GM23338 (cell line): Measurements from ENCODE around the gene CEP295NL. TPM values are rescaled to one million over a fixed set of nuclear protein-coding genes. Genes with fewer than 3 reads are reported as not detected.

Experiments used
- ATAC-seq: fragments of 200-7000 bp; cut with Tn5 transposase; 3 replicates; pipeline ENCODE4 v1.9.1; 2020
- DNase-seq: peaks from one replicate; pipeline ENCODE4 v3.0.0-alpha.2; 2015; ENCODE audit warnings: low spot score
- H2AFZ ChIP-seq: fragments of 200-600 bp; sonication (generic); 2 replicates; pipeline ENCODE4 v1.8.0; 2016; ENCODE audit warnings: antibody characterized with exemption, mild to moderate bottlenecking, moderate library complexity
- H3F3A ChIP-seq: fragments of 200-600 bp; sonication (generic); replicated peaks from 2 replicates; pipeline ENCODE4 v1.8.0; 2017; ENCODE audit warnings: antibody characterized with exemption, mixed run types, low read depth
- H3K27ac ChIP-seq: fragments of 200-600 bp; sonication (generic); 2 replicates; pipeline ENCODE4 v1.6.1; 2016; ENCODE audit warnings: low read depth
- H3K27me3 ChIP-seq: fragments of 200-600 bp; sonication (generic); 2 replicates; pipeline ENCODE4 v1.8.0; 2016; ENCODE audit warnings: mild to moderate bottlenecking, mixed run types, moderate library complexity; ENCODE audit not compliant: insufficient read depth
- H3K36me3 ChIP-seq: fragments of 200-600 bp; sonication (generic); 2 replicates; pipeline ENCODE4 v1.8.0; 2016; ENCODE audit warnings: mild to moderate bottlenecking; ENCODE audit not compliant: insufficient read depth
- H3K4me1 ChIP-seq: fragments of 200-600 bp; sonication (generic); 2 replicates; pipeline ENCODE4 v1.8.0; 2016; ENCODE audit warnings: mild to moderate bottlenecking, moderate library complexity; ENCODE audit not compliant: insufficient read depth
- H3K4me2 ChIP-seq: fragments of 200-600 bp; sonication (generic); 2 replicates; pipeline ENCODE4 v1.7.1; 2017; ENCODE audit warnings: mixed run types
- H3K4me3 ChIP-seq: fragments of 200-600 bp; sonication (generic); 2 replicates; pipeline ENCODE4 v1.6.1; 2016; ENCODE audit warnings: mixed run types
- H3K79me2 ChIP-seq: fragments of 200-600 bp; sonication (generic); replicated peaks from 2 replicates; pipeline ENCODE4 v1.8.0; 2017; ENCODE audit warnings: mild to moderate bottlenecking; ENCODE audit not compliant: insufficient read depth
- H3K9me2 ChIP-seq: fragments of 200-600 bp; sonication (generic); 2 replicates; pipeline ENCODE4 v1.8.0; 2017; ENCODE audit not compliant: insufficient read depth
- H4K20me1 ChIP-seq: fragments of 200-600 bp; sonication (generic); replicated peaks from 2 replicates; pipeline ENCODE4 v1.8.0; 2017; ENCODE audit warnings: mild to moderate bottlenecking; ENCODE audit not compliant: insufficient read depth
- H3K27ac Mint-ChIP-seq: 2 replicates; pipeline ENCODE4 v1.8.0; 2020; ENCODE audit warnings: inconsistent platforms, mild to moderate bottlenecking, moderate library complexity, mixed read lengths
- H3K27me3 Mint-ChIP-seq: 3 replicates; pipeline ENCODE4 v1.8.0; 2022; ENCODE audit warnings: low read depth, mild to moderate bottlenecking, moderate library complexity, mixed read lengths, inconsistent platforms; ENCODE audit not compliant: insufficient read depth, poor library complexity
- H3K36me3 Mint-ChIP-seq: 3 replicates; pipeline ENCODE4 v1.8.0; 2021; ENCODE audit warnings: low read depth, mild to moderate bottlenecking, inconsistent platforms, moderate library complexity, mixed read lengths
- H3K4me1 Mint-ChIP-seq: 3 replicates; pipeline ENCODE4 v1.8.0; 2020; ENCODE audit warnings: mild to moderate bottlenecking, inconsistent platforms, mixed read lengths
- H3K4me3 Mint-ChIP-seq: 3 replicates; pipeline ENCODE4 v1.8.0; 2021; ENCODE audit warnings: moderate library complexity, mild to moderate bottlenecking, inconsistent platforms, mixed read lengths
- H3K9me3 Mint-ChIP-seq: 3 replicates; pipeline ENCODE4 v1.8.0; 2020; ENCODE audit warnings: moderate library complexity, mild to moderate bottlenecking, inconsistent platforms, mixed read lengths
- CREB1 ChIP-seq: fragments of 250-450 bp; sonication (Bioruptor Pico); IDR thresholded peaks from 2 replicates; pipeline ENCODE4 v1.5.0; 2020; ENCODE audit warnings: low read depth, mild to moderate bottlenecking, moderate library complexity
- EZH2 ChIP-seq: fragments of 200-600 bp; sonication (generic); IDR thresholded peaks from one replicate; pipeline ENCODE4 v1.8.0; 2017; ENCODE audit warnings: antibody characterized with exemption, mild to moderate bottlenecking, low read depth; ENCODE audit not compliant: unreplicated experiment
- EZH2phosphoT487 ChIP-seq: fragments of 200-600 bp; sonication (generic); IDR thresholded peaks from one replicate; pipeline ENCODE4 v1.8.1; 2018; ENCODE audit warnings: antibody characterized with exemption; ENCODE audit not compliant: unreplicated experiment
- JUNB ChIP-seq: IDR thresholded peaks from one replicate; pipeline ENCODE4 v1.6.1; 2016; ENCODE audit warnings: antibody characterized with exemption; ENCODE audit not compliant: unreplicated experiment
- NANOG ChIP-seq: IDR thresholded peaks from 2 replicates; pipeline ENCODE4 v1.6.1; 2016; ENCODE audit warnings: antibody characterized with exemption, borderline replicate concordance
- POLR2AphosphoS5 ChIP-seq: IDR thresholded peaks from 2 replicates; pipeline ENCODE4 v1.6.1; 2016; ENCODE audit warnings: antibody characterized with exemption, low read depth
- REST ChIP-seq: IDR thresholded peaks from one replicate; pipeline ENCODE4 v1.6.1; 2018; ENCODE audit warnings: antibody characterized with exemption; ENCODE audit not compliant: unreplicated experiment
- ZNF114 ChIP-seq: fragments of 250-450 bp; sonication (Bioruptor Pico); IDR thresholded peaks from 2 replicates; pipeline ENCODE4 v1.5.0; 2020; ENCODE audit warnings: mild to moderate bottlenecking, moderate library complexity
- ZNF331 ChIP-seq: fragments of 250-450 bp; sonication (Bioruptor Pico); IDR thresholded peaks from 2 replicates; pipeline ENCODE4 v1.5.0; 2020; ENCODE audit warnings: low read depth, mild to moderate bottlenecking, moderate library complexity
- polyA plus RNA-seq: library from polyadenylated mRNA; unstranded; fragments of >200 nt; fragmentation: Nextera tagmentation; extraction: Ambion mirVana; gene quantifications from 2 replicates; pipeline ENCODE4 v1.2.1, GENCODE V29; 2016
- total RNA-seq: library from RNA; depleted of rRNA; stranded (reverse); fragments of >200 nt; shearing (Covaris generic); gene quantifications from 2 replicates; pipeline ENCODE4 v1.2.3, GENCODE V29; 2014
- TF ChIP-seq, protein P1 (sequence below), 2 experiments: fragments of 200-600 bp in 1 of 2; sonication (generic) in 1 of 2; conservative IDR thresholded peaks; 2 replicates each; pipeline versions ENCODE4 v1.5.1 to v1.6.1; 2016 to 2017; ENCODE audit warnings: antibody characterized with exemption in 2 of 2, low read depth in 2 of 2, mild to moderate bottlenecking in 2 of 2, moderate library complexity in 1 of 2
- TF ChIP-seq, protein P2 (sequence below): IDR thresholded peaks from 2 replicates; pipeline ENCODE4 v1.6.1; 2016; ENCODE audit warnings: antibody characterized with exemption

The CEP295NL gene
- total and polyA plus RNA-seq, 2 experiments from 2014 or later, result 0.69 TPM; not detected in 1

DNA sequence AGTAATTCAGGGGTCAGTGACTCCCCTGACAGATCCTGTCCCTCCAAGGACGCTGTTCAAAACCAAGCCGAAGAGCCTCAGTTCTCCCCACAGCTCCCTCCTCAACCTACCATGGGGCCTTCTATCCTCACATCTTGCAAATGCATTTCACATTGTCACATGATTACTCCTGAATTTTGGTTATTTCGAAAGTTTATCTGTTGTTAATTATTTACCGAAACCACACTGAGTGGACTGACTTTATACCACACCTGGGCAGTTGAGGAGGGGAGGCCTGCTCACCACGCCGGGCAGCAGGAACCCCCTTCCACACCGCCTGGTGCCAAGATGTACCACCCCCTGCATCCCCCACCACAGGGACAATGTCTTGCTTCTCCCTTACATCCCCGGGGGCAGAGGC, 17.5 kb upstream of the CEP295NL start:
- no peak overlapping the region for H3K27ac ChIP-seq
- no peak overlapping the region for H3K4me3 ChIP-seq
- ATAC-seq (no peak), DNase-seq (no peak)
- peaks cover 36% of the 10 kb centered on the region for H3K4me1 Mint-ChIP-seq
- peaks cover 69% of the 10 kb centered on the region for H3K79me2 ChIP-seq
- TF ChIP-seq CREB1 (CRISPR knock-in tag) (no peak), EZH2phosphoT487 (no peak), NANOG (no peak), JUNB (no peak), ZNF331 (CRISPR knock-in tag) (no peak), REST (no peak), EZH2 (no peak)
- TF ChIP-seq, protein P1, sequence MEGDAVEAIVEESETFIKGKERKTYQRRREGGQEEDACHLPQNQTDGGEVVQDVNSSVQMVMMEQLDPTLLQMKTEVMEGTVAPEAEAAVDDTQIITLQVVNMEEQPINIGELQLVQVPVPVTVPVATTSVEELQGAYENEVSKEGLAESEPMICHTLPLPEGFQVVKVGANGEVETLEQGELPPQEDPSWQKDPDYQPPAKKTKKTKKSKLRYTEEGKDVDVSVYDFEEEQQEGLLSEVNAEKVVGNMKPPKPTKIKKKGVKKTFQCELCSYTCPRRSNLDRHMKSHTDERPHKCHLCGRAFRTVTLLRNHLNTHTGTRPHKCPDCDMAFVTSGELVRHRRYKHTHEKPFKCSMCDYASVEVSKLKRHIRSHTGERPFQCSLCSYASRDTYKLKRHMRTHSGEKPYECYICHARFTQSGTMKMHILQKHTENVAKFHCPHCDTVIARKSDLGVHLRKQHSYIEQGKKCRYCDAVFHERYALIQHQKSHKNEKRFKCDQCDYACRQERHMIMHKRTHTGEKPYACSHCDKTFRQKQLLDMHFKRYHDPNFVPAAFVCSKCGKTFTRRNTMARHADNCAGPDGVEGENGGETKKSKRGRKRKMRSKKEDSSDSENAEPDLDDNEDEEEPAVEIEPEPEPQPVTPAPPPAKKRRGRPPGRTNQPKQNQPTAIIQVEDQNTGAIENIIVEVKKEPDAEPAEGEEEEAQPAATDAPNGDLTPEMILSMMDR (conservative IDR thresholded peaks at IDR 0.05; ENCODE audit: low read depth in 2 of 2), result no peak
- H3K9me3 Mint-ChIP-seq, result no peaks in the 10 kb centered on the region
- H3K27me3 ChIP-seq, result no peaks in the 10 kb centered on the region
- peaks cover 23% of the 10 kb centered on the region for H4K20me1 ChIP-seq
- no peaks in the 10 kb centered on the region for H3K9me2 ChIP-seq
- H3K36me3 Mint-ChIP-seq, result no peaks in the 10 kb centered on the region; the same call in 2 of the 3 replicates
- H3K27ac Mint-ChIP-seq, result peak overlapping the region; percentile 30; the same call in 1 of the 2 replicates
- no peak overlapping the region for H2AFZ ChIP-seq
- peaks cover 13% of the 10 kb centered on the region for H3K4me1 ChIP-seq
- 0 out of 2 replicates have a peak, but pooled peaks cover 3% of the 10 kb centered on the region for H3F3A ChIP-seq
- peaks cover 16% of the 10 kb centered on the region for H3K27me3 Mint-ChIP-seq
- H3K4me3 Mint-ChIP-seq, result no peak overlapping the region; the same call in 2 of the 3 replicates
- no peak overlapping the region for H3K4me2 ChIP-seq
- H3K36me3 ChIP-seq, result 0 out of 2 replicates have a peak, but pooled peaks cover 3% of the 10 kb centered on the region

DNA sequence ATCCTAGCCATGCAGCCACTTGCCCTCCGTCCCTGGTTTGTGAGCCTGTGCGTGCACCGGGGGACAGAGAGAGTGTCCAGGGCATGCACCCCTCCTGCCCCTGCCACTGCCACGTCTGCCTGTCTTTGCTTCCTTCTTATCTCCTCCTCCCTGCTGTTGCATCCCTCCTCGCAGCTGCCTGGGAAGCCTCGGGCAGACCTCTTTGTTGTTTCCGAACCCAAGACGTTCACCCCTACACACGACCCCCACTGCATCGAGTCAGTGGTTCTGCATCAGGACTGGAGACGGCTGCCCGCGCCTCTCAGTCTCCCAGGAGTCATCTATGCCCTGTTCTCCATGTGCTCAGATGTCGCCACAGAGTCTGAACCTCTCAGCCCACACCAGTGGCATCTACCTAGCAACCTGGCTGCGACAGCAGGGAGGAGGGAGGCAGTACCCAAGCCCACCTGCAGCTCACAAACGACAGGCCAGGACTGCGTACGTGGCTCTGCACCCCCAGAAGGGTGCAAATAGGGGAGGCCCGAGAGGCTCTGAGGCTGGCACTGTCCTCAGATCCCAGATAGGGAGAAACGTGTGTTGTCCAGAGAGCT, 17.0 kb upstream of the CEP295NL start:
- H3K36me3 Mint-ChIP-seq, result no peaks in the 10 kb centered on the region; the same call in 2 of the 3 replicates
- peaks cover 74% of the 10 kb centered on the region for H3K79me2 ChIP-seq
- peak overlapping the region; percentile 70; the same call in 1 of the 2 replicates for H3K27ac Mint-ChIP-seq
- ATAC-seq (no peak), DNase-seq (no peak)
- H3K27me3 Mint-ChIP-seq, result peaks cover 18% of the 10 kb centered on the region
- no peaks in the 10 kb centered on the region for H3K9me3 Mint-ChIP-seq
- H3K9me2 ChIP-seq, result no peaks in the 10 kb centered on the region
- no peak overlapping the region for H3K4me3 ChIP-seq
- 0 out of 2 replicates have a peak, but pooled peaks cover 3% of the 10 kb centered on the region for H3F3A ChIP-seq
- H3K4me1 ChIP-seq, result peaks cover 13% of the 10 kb centered on the region
- H3K4me2 ChIP-seq, result no peak overlapping the region
- H3K27me3 ChIP-seq, result no peaks in the 10 kb centered on the region
- H3K27ac ChIP-seq, result no peak overlapping the region
- H2AFZ ChIP-seq, result no peak overlapping the region
- peaks cover 36% of the 10 kb centered on the region for H3K4me1 Mint-ChIP-seq
- peaks cover 23% of the 10 kb centered on the region for H4K20me1 ChIP-seq
- H3K36me3 ChIP-seq, result 0 out of 2 replicates have a peak, but pooled peaks cover 3% of the 10 kb centered on the region
- no peak overlapping the region for H3K4me3 Mint-ChIP-seq
- TF ChIP-seq ZNF114 (no peak), REST (no peak), POLR2AphosphoS5 (no peak), EZH2 (no peak), EZH2phosphoT487 (no peak)
- TF ChIP-seq, protein P1 (conservative IDR thresholded peaks at IDR 0.05; ENCODE audit: low read depth in 2 of 2), result no peak
- TF ChIP-seq, protein P2, sequence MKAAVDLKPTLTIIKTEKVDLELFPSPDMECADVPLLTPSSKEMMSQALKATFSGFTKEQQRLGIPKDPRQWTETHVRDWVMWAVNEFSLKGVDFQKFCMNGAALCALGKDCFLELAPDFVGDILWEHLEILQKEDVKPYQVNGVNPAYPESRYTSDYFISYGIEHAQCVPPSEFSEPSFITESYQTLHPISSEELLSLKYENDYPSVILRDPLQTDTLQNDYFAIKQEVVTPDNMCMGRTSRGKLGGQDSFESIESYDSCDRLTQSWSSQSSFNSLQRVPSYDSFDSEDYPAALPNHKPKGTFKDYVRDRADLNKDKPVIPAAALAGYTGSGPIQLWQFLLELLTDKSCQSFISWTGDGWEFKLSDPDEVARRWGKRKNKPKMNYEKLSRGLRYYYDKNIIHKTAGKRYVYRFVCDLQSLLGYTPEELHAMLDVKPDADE, result no peak
